Kidney glomerular epithelial cell (primary cell): Measurements from ENCODE around the gene PID1.

Experiments used
- DNase-seq: peaks from one replicate; lab custom pipeline; 2025; lab: John Stamatoyannopoulos, UW

Gene PID1

GRCh38 chr2:229022071-229022470 lies 249.0 kb downstream of the PID1 start:
- no peak for DNase-seq

- DNase-seq: no peak
Observed at GRCh38 chr2:229009816-229010215, 261.3 kb downstream of the PID1 start.

GRCh38 chr2:229003256-229003655 lies 267.8 kb downstream of the PID1 start:
- no peak for DNase-seq

GRCh38 chr2:229001196-229001595 lies 269.9 kb downstream of the PID1 start:
- no peak for DNase-seq

GRCh38 chr2:228999326-228999725 lies 271.8 kb downstream of the PID1 start:
- no peak for DNase-seq

- DNase-seq: no peak
Observed at GRCh38 chr2:228988786-228989185, 282.3 kb downstream of the PID1 start.

- no peak for DNase-seq
Observed at GRCh38 chr2:228987441-228988155, 283.5 kb downstream of the PID1 start.

GRCh38 chr2:228986961-228987360 lies 284.1 kb downstream of the PID1 start:
- DNase-seq: no peak

- no peak for DNase-seq
Observed at GRCh38 chr2:228983700-228984099, 287.4 kb downstream of the PID1 start.

GRCh38 chr2:228974169-228974568 lies 296.9 kb downstream of the PID1 start:
- DNase-seq: no peak
